LNCAP (cell line): Measurements from ENCODE around the gene PTGIS.

ENCODE experiments used
- TF ChIP-seq, protein P1 (sequence below): fragments of 450-650 bp; IDR thresholded peaks from 2 replicates; pipeline ENCODE4 v1.5.1; 2017; ENCODE audit warnings: mild to moderate bottlenecking

PTGIS gene

DNA sequence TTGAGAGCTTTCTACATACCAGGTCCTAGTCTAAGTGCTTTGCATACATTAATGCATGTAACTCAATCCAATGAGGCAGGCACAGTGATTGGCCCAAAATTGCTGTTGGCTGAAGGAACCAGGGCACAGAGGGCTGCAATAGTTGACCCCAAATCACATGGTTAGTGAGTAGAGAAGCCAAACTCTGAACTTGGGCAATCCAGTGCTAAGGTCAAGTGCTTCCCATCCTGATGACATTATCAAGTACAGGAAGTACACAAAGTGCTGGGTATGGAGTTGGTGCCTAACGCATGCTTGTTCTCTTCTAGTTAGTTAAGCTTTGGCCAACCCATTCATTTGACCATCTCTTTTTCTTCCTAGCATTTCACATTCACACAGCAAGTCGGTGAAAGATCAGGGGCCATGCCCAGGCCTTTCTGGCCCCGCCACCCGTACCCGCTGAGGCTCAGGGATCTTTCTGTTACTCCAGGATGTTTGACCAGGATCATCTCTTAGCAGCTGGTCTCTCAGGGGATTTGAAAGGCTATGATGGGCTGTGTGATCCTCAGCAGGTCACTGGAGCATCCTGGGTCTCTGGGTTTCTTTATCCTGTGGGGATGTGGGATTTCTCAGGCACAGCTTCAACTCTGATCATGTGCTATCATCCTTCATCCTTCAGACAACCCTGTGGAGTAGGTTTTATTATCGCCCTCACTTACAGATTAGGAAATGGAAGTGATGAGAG lies 92.5 kb downstream of the PTGIS start:
- TF ChIP-seq, protein P1, sequence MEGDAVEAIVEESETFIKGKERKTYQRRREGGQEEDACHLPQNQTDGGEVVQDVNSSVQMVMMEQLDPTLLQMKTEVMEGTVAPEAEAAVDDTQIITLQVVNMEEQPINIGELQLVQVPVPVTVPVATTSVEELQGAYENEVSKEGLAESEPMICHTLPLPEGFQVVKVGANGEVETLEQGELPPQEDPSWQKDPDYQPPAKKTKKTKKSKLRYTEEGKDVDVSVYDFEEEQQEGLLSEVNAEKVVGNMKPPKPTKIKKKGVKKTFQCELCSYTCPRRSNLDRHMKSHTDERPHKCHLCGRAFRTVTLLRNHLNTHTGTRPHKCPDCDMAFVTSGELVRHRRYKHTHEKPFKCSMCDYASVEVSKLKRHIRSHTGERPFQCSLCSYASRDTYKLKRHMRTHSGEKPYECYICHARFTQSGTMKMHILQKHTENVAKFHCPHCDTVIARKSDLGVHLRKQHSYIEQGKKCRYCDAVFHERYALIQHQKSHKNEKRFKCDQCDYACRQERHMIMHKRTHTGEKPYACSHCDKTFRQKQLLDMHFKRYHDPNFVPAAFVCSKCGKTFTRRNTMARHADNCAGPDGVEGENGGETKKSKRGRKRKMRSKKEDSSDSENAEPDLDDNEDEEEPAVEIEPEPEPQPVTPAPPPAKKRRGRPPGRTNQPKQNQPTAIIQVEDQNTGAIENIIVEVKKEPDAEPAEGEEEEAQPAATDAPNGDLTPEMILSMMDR, result no peak

DNA sequence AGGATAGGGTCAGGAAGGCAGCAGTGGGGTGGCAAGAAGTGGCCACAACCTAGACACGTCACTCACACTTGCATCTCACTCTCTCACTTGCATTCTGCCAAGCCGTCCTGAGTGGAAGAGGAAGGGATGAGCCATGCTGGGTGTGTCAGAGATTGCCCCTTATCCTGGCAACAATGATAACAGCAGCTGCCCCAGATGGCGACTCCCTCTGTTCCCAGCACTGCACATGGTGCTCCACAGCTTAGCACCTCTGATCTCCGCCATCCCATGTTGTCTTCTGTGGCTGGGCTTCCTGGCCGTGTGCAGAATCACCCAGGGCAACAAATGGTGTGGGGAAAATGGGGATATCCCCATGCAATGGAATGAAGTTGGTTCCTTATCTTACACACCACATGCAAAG lies 96.5 kb downstream of the PTGIS start:
- TF ChIP-seq, protein P1, result no peak

DNA sequence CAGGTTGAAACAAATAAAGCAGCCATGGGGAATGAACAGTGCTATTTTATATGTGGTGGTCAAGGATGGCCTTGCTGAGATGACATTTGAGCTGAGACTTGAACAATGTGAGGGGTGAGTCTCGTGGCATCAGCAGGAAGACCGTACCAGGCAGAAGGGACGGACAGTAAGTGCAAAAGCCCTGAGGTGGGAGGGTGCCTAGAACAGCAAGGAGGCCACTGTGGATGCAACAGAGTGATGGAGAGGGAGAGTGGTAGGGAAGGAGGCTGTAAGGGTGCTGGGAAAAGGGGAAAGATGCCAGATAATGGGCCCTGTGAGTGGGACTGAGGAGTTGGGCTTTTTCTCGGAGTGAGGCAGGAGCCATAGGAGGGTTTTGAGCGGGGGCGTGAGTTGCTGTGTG lies 97.0 kb downstream of the PTGIS start:
- TF ChIP-seq, protein P1, result no peak

DNA sequence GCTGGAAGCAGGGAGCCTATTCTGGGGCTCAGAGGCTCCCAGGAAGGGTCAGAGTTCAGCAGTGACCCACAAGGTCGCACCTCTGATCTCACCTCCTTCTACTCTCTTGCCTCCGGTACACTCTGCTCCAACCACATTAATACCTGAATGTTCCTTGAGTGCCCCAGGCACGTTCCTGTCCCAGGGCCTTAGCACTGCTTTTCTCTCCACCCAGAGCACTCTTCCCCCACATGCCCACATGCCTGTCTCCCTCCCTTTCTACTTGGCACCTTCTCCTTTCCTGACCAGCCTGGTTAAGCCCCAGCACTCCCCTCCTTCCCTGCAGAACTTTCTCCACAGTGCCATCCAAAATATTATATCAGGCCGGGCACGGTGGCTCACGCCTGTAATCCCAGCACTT lies 98.9 kb downstream of the PTGIS start:
- TF ChIP-seq, protein P1, result no peak

DNA sequence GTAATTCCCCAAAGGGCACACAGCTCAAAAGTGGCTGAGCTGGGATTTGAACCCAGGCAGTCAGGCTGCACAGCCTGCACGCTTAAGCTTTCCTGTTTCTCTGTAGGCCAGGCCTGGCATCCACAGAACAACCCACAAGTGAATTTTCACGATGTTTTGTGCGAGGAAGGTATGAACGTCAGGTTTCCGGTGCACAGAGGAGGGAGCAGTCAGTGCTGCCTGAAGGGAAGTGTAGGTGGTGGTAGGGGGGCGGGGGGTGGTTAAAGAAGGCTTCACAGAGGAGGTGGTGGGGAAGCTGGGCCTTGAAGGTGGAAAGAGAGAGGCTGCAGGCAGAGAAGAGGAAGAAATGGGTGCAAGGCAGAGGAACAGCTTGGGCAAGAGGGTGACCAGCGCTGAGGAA lies 99.5 kb downstream of the PTGIS start:
- TF ChIP-seq, protein P1, result no peak

DNA sequence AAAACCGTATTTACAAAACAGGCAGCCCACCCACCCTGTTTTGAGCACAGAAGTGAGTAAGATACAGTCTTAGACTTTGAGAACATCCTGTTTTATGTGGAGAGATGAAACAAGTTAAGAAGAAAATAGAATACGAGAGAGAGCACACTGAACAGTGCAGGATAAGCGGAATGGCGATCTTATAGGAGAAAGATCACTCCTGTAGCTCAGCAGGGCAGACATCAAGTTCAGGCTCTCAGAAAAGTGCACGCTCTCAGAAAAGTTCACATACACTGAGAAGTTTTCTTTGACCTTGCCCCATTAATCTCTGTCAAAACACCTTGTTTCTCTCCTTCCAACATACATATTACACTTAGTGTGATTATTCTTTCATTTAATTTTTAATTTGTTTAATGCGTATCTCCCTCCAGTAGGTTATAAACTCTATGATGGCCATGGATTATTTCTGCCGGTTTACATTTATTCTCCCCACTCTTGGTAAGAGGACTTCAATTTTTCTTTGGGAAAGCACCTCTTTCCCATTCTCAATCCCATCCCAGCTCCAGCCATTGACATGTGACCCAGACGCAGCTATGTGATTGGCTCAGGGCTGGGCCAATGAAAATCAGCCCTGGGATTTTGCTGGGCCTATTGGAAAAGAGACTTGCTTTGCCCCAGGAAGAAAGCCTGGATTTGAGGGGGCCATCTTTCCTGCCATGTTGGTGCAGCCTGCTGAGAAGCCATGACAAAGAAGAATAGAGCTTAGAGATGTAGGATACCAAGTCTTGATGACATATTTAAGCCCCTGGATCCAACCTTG lies 101.6 kb downstream of the PTGIS start:
- TF ChIP-seq, protein P1, result no peak

DNA sequence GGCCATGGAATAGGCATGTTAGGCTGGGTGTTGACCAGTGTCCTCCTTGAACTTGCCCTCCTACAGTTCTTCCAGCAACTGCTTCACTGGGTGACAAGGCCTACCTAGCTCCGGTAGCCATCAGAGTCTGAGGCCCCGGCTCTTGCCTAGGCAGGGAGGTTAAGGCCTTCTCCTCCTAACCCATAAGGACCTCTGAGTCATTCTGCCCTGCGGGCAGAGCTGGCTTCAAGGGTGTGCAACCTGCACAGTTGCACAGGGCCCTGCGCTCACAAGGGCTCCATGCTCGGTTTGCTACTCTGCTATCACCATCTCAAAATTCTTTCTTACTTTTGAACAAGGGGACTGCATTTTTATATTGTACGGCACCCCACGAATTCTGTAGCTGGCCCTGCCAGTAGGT lies 103.4 kb downstream of the PTGIS start:
- TF ChIP-seq, protein P1, result no peak
